GM21576 (cell line): ENCODE measurements around the gene HMGN1.
"Not testable (repeated sequence)": the region's sequence is repeated elsewhere in the genome, so short reads cannot be mapped to it uniquely, and the experiment has no call there.

Experiments used
- ATAC-seq: cut with Tn5 transposase; IDR thresholded peaks from one replicate; pipeline ENCODE4 v1.9.1; 2021; ENCODE audit warnings: mild to moderate bottlenecking, moderate library complexity; ENCODE audit not compliant: unreplicated experiment

The HMGN1 gene

GRCh38 chr21:39348355-39349210, at the start of gene HMGN1:
HMGN1 (minus strand) TSS chr21:39349088; CDS start chr21:39348917, 171 bp downstream.
- ATAC-seq: peak; percentile 44

GRCh38 chr21:39397646-39398385, 48.9 kb upstream of the HMGN1 start:
- no peak for ATAC-seq

- ATAC-seq: no peak
These were observed 44.1 kb upstream of the HMGN1 start for GRCh38 chr21:39392981-39393380.

GRCh38 chr21:39390212-39390765, 41.4 kb upstream of the HMGN1 start:
- ATAC-seq: no peak

- ATAC-seq: peak; percentile 3
These were observed 39.9 kb upstream of the HMGN1 start for GRCh38 chr21:39388811-39389155.

GRCh38 chr21:39388038-39388810, 39.3 kb upstream of the HMGN1 start:
- ATAC-seq: peak; percentile 77

GRCh38 chr21:39387461-39388037, 38.7 kb upstream of the HMGN1 start:
- peak; percentile 46 for ATAC-seq

GRCh38 chr21:39386899-39387298, 38.0 kb upstream of the HMGN1 start:
- no peak for ATAC-seq

GRCh38 chr21:39386194-39386593, 37.3 kb upstream of the HMGN1 start:
- no peak for ATAC-seq

- peak; percentile 33 for ATAC-seq
These were observed 36.6 kb upstream of the HMGN1 start for GRCh38 chr21:39385299-39386145.

- ATAC-seq: no peak
These were observed 35.9 kb upstream of the HMGN1 start for GRCh38 chr21:39384674-39385298.

GRCh38 chr21:39382096-39382495, 33.2 kb upstream of the HMGN1 start:
- ATAC-seq: not testable (repeated sequence)

GRCh38 chr21:39381009-39381408, 32.1 kb upstream of the HMGN1 start:
- ATAC-seq: no peak

- peak; percentile 95 for ATAC-seq
These were observed 31.4 kb upstream of the HMGN1 start for GRCh38 chr21:39379986-39380891.

GRCh38 chr21:39377444-39378050, 28.7 kb upstream of the HMGN1 start:
- no peak for ATAC-seq

GRCh38 chr21:39375446-39375845, 26.6 kb upstream of the HMGN1 start:
- no peak for ATAC-seq

- ATAC-seq: no peak
These were observed 25.2 kb upstream of the HMGN1 start for GRCh38 chr21:39374046-39374445.

GRCh38 chr21:39373634-39374033, 24.7 kb upstream of the HMGN1 start:
- ATAC-seq: no peak
